HCT116 (cell line): ENCODE data around the gene FGFR1OP2. TPM values are rescaled to one million over a fixed set of nuclear protein-coding genes. Genes with fewer than 3 reads are reported as not detected.

Experiments used
- ATAC-seq: fragments of 200-7000 bp; cut with Tn5 transposase; 2 replicates; pipeline ENCODE4 v1.9.1; 2020; ENCODE audit warnings: mild to moderate bottlenecking, moderate library complexity
- BruUV-seq: library from RNA; stranded (reverse); fragments of 400-500 nt; replicated peaks from 2 replicates; lab custom pipeline; 2021; lab: Mats Ljungman, UMichigan
- CTCF ChIA-PET: fragments of 300-600 bp; sonication (Branson Sonifier 250); formaldehyde crosslinking; loops from one replicate; lab custom pipeline; 2021; ENCODE audit warnings: antibody characterized with exemption; lab: Charles Lee
- POLR2A ChIA-PET: fragments of 300-600, 350-600 bp; sonication (Branson Sonifier 250); formaldehyde crosslinking; loops from one replicate; lab custom pipeline; 2021; ENCODE audit warnings: antibody characterized with exemption; lab: Charles Lee
- RAD21 ChIA-PET, 2 experiments: fragments of 300-600 bp; sonication (Branson Sonifier 250); formaldehyde crosslinking; loops; one replicate each; lab custom pipeline; 2023; ENCODE audit warnings: low total read pairs in 2 of 2; ENCODE audit not compliant: uncharacterized antibody in 2 of 2, unreplicated experiment in 2 of 2, low non-redundant PET in 1 of 2; lab: Charles Lee
- DNase-seq: peaks from one replicate; pipeline ENCODE4 v3.0.0-alpha.2; 2010; ENCODE audit warnings: low read depth, low spot score
- H2AFZ ChIP-seq: fragments of 200-600 bp; shearing (Covaris generic), sonication (generic); 2 replicates; pipeline ENCODE4 v1.6.1; 2017; ENCODE audit warnings: low read depth, mixed run types, mixed read lengths, antibody characterized with exemption, low read length; ENCODE audit not compliant: poor library complexity, severe bottlenecking
- H3K27ac ChIP-seq: 2 replicates; pipeline ENCODE4 v1.5.1; 2012; ENCODE audit warnings: low read depth, low read length
- H3K27me3 ChIP-seq: fragments of 200-600 bp; sonication (generic); 2 replicates; pipeline ENCODE4 v1.6.1; 2016; ENCODE audit warnings: mixed run types, low read length, mixed read lengths; ENCODE audit not compliant: insufficient read depth
- H3K36me3 ChIP-seq, 2 experiments: fragments of 200-500 bp in 1 of 2; fragments of 200-600 bp in 1 of 2; sonication (Bioruptor generic) in 1 of 2; sonication (generic) in 1 of 2; 2 replicates each; pipeline versions ENCODE4 v1.5.1 to v1.6.1; 2014 to 2016; ENCODE audit warnings: low read length in 2 of 2, inconsistent platforms in 1 of 2, mixed read lengths in 1 of 2, mixed run types in 1 of 2; ENCODE audit not compliant: insufficient read depth in 2 of 2, control insufficient read depth in 1 of 2
- H3K4me1 ChIP-seq, 2 experiments: fragments of 200-600 bp in 1 of 2; sonication (generic) in 1 of 2; 2 replicates each; pipeline versions ENCODE4 v1.5.1 to v1.6.1; 2012 to 2017; ENCODE audit warnings: low read length in 2 of 2, inconsistent platforms in 1 of 2, mild to moderate bottlenecking in 1 of 2, mixed read lengths in 1 of 2, mixed run types in 1 of 2, moderate library complexity in 1 of 2; ENCODE audit not compliant: insufficient read depth in 2 of 2, control insufficient read depth in 1 of 2
- H3K4me2 ChIP-seq: fragments of 200-600 bp; sonication (generic); 2 replicates; pipeline ENCODE4 v1.6.1; 2017; ENCODE audit warnings: mixed run types, low read length, mixed read lengths
- H3K4me3 ChIP-seq, 2 experiments: fragments of 200-600 bp in 1 of 2; sonication (generic) in 1 of 2; replicated peaks in 1 of 2; 2 replicates each; pipeline ENCODE4 v1.5.1; 2011 to 2016; ENCODE audit warnings: low read length in 2 of 2, control low read depth in 1 of 2, low read depth in 1 of 2, mild to moderate bottlenecking in 1 of 2, mixed read lengths in 1 of 2, mixed run types in 1 of 2
- H3K79me2 ChIP-seq: fragments of 200-600 bp; sonication (generic); 2 replicates; pipeline ENCODE4 v1.6.1; 2017; ENCODE audit warnings: mild to moderate bottlenecking, mixed run types, low read length, moderate library complexity, mixed read lengths; ENCODE audit not compliant: insufficient read depth
- H3K9ac ChIP-seq: fragments of 200-600 bp; sonication (generic); 2 replicates; pipeline ENCODE4 v1.6.1; 2016; ENCODE audit warnings: low read length, mixed read lengths
- H3K9me2 ChIP-seq: fragments of 200-600 bp; sonication (generic), shearing (Covaris generic); 2 replicates; pipeline ENCODE4 v1.6.1; 2017; ENCODE audit warnings: mixed run types, mild to moderate bottlenecking, moderate library complexity; ENCODE audit not compliant: insufficient read depth
- H3K9me3 ChIP-seq, 2 experiments: fragments of 200-500 bp in 1 of 2; fragments of 200-600 bp in 1 of 2; sonication (Bioruptor generic) in 1 of 2; sonication (generic) in 1 of 2; 2 replicates each; pipeline ENCODE4 v1.6.1; 2014 to 2017; ENCODE audit warnings: low read length in 2 of 2, mixed read lengths in 2 of 2, inconsistent platforms in 1 of 2, low read depth in 1 of 2, mild to moderate bottlenecking in 1 of 2, mixed run types in 1 of 2, moderate library complexity in 1 of 2; ENCODE audit not compliant: control insufficient read depth in 1 of 2, insufficient read depth in 1 of 2
- H4K20me1 ChIP-seq: fragments of 200-600 bp; sonication (generic), shearing (Covaris generic); 2 replicates; pipeline ENCODE4 v1.6.1; 2017; ENCODE audit warnings: mixed run types, mild to moderate bottlenecking, moderate library complexity; ENCODE audit not compliant: insufficient read depth
- CBX3 ChIP-seq: IDR thresholded peaks from 2 replicates; pipeline ENCODE4 v1.6.1; 2012; ENCODE audit warnings: low read depth
- ELF1 ChIP-seq: IDR thresholded peaks from 2 replicates; pipeline ENCODE4 v1.6.1; 2012; ENCODE audit warnings: low read depth, borderline replicate concordance
- EZH2 ChIP-seq: fragments of 200-600 bp; sonication (generic); IDR thresholded peaks from 2 replicates; pipeline ENCODE4 v1.6.1; 2017; ENCODE audit warnings: antibody characterized with exemption, mixed run types
- EZH2phosphoT487 ChIP-seq: fragments of 200-600 bp; IDR thresholded peaks from 2 replicates; pipeline ENCODE4 v1.6.1; 2018; ENCODE audit warnings: antibody characterized with exemption, borderline replicate concordance
- POLR2A ChIP-seq: IDR thresholded peaks from 2 replicates; pipeline ENCODE4 v1.7.0; 2011; ENCODE audit warnings: borderline replicate concordance; ENCODE audit not compliant: insufficient read depth, insufficient read length; ENCODE audit errors: extremely low read depth
- POLR2AphosphoS5 ChIP-seq: IDR thresholded peaks from 2 replicates; pipeline ENCODE4 v1.6.1; 2011; ENCODE audit warnings: mild to moderate bottlenecking, low read depth, low read length, moderate library complexity
- RAD21 ChIP-seq: IDR thresholded peaks from 2 replicates; pipeline ENCODE4 v1.6.1; 2012; ENCODE audit warnings: low read depth, mild to moderate bottlenecking
- SP1 ChIP-seq: IDR thresholded peaks from 2 replicates; pipeline ENCODE4 v1.6.1; 2012; ENCODE audit warnings: low read depth
- TCF7L2 ChIP-seq: IDR thresholded peaks from 2 replicates; pipeline ENCODE4 v1.7.0; 2011; ENCODE audit warnings: borderline replicate concordance, inconsistent platforms; ENCODE audit not compliant: insufficient read depth, insufficient read length; ENCODE audit errors: extremely low read depth
- ZFX ChIP-seq: fragments of 450-650 bp; IDR thresholded peaks from 2 replicates; pipeline ENCODE4 v1.6.1; 2017
- ZNF274 ChIP-seq: fragments of 200-500 bp; sonication (Bioruptor generic); IDR thresholded peaks from 2 replicates; pipeline ENCODE4 v1.6.1; 2014; ENCODE audit warnings: mild to moderate bottlenecking, low read depth, low read length, inconsistent platforms
- intact Hi-C: fragments of 100-400 bp; cut with micrococcal nuclease; formaldehyde crosslinking; loops from 2 replicates; pipeline ENCODE4 v1.10.0; 2022
- total RNA-seq: library from RNA; stranded (reverse); gene quantifications from one replicate; pipeline ENCODE4 v1.2.1, GENCODE V29; 2021; ENCODE audit not compliant: unreplicated experiment
- TF ChIP-seq, protein P1 (sequence below): IDR thresholded peaks from 2 replicates; pipeline ENCODE4 v1.6.1; 2011; ENCODE audit warnings: mild to moderate bottlenecking, low read length, moderate library complexity; ENCODE audit not compliant: insufficient replicate concordance; ENCODE audit errors: extremely low read depth
- TF ChIP-seq, protein P2 (sequence below): IDR thresholded peaks from 2 replicates; pipeline ENCODE4 v1.6.1; 2012; ENCODE audit warnings: low read depth

Gene FGFR1OP2
- total RNA-seq, 1 experiment from 2014 or later = 29.6 TPM

DNA sequence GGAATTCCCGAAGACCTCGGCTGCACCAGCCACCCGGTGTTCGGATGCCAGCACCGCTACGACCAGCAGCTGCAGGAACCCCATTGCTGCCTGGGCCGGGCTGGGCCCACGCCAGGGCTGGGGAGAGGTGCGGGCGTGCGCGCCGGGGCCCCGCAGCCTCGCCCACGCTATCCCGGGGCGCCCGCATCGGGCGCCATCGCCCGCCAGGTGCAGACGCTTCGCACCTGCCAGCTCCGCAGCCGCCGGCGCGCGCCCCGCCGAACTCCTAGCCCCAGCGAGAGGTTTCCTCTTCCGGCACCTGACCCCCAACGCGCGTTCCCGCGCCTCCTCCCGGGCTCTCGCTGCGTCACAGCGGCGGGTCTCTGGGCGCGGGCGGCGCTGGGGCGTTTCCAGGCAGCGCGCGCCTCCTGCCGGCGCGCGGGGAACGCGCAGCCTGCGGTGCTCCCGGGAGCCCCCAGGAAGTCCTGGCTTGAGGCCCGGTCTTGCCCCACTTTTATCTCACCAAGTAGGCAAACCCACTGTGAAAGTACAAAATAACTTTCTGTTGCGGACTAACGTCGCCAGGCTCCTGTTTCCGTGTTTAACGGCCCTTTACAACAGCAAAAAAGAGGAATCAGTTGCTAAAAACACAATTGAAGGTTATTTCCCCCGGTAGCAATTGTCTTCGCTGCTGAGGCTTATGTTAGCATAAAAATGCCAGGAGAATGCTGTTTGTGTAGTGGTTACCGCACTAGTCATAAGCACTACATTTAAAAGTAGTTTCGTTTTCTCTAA is 76.0 kb downstream of the FGFR1OP2 start, which contains the start of gene TM7SF3 (continued):
- TF ChIP-seq, protein P1, sequence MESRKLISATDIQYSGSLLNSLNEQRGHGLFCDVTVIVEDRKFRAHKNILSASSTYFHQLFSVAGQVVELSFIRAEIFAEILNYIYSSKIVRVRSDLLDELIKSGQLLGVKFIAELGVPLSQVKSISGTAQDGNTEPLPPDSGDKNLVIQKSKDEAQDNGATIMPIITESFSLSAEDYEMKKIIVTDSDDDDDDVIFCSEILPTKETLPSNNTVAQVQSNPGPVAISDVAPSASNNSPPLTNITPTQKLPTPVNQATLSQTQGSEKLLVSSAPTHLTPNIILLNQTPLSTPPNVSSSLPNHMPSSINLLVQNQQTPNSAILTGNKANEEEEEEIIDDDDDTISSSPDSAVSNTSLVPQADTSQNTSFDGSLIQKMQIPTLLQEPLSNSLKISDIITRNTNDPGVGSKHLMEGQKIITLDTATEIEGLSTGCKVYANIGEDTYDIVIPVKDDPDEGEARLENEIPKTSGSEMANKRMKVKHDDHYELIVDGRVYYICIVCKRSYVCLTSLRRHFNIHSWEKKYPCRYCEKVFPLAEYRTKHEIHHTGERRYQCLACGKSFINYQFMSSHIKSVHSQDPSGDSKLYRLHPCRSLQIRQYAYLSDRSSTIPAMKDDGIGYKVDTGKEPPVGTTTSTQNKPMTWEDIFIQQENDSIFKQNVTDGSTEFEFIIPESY = peak; percentile 59
- TF ChIP-seq EZH2phosphoT487 = no peak

DNA sequence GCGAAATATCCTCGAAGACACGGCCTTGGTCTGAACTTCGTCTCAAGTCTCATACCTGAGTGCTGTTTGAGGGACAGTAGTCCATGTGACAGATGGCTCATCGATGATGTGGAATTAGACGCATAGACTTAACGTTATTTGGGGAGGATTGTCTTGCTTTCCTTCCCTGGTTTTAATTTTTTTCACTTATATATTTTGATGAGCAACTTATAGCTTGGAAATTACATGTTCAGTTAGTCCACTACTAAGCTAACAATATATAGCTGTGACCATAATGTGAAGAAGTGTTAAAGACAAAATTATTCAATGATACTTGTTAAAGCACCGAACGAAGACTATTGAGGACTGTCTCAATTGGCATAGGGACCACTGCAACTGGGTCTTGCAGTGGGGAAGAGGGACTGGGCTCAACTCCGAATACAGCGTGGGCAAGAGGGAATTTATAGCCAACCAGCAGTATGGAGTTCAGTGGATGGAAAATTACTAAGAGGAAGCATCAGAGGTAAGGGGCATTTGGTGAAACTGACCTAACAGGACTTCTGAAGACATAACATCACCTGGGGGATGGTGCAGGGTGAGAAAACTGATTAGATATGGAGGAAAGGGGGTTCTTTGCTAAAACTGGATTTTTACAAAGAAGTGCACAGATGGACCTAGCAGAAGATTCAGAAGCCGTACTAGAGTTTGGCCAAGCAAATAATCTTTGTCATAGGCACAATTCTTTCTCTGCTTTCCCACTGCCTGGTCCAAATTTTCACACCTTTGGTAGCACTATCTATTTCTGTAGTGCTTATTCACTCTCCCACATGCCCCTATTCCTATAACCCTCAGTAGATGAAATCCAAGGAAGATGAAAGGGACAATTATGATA is 76.8 kb downstream of the FGFR1OP2 start:
- BruUV-seq = no TSS peak
- ChIA-PET RAD21 (no interaction called here), CTCF (interaction anchor here (0.8 to 2.6 kb wide), 28 partner anchors 9 to 701 kb away, joined by 3 to 68 read pairs (median 3); partner anchors contain the start of gene ITPR2), POLR2A (no interaction called here)
- peak overlapping the region; percentile 99 for H3K4me2 ChIP-seq
- intact Hi-C loops = loop anchor here (1.0 to 10.0 kb wide), 5 partner anchors 78 to 690 kb away; partner anchors contain the start of genes FGFR1OP2, INTS13 and STK38L
- peak overlapping the region; percentile 8 for H3K27ac ChIP-seq
- no peaks in the 10 kb centered on the region for H3K9me2 ChIP-seq
- H3K36me3 ChIP-seq = no peaks in the 10 kb centered on the region; a peak in 1 of 4 replicates
- H3K79me2 ChIP-seq = peaks cover 29% of the 10 kb centered on the region
- H3K9ac ChIP-seq = peak overlapping the region; percentile 70
- no peaks in the 10 kb centered on the region for H4K20me1 ChIP-seq
- no peaks in the 10 kb centered on the region for H3K27me3 ChIP-seq
- H2AFZ ChIP-seq = peak overlapping the region; percentile 65
- H3K9me3 ChIP-seq = no peaks in the 10 kb centered on the region
- ATAC-seq = 0 out of 2 replicates have a peak, but pooled peaks have one; percentile 7
- peak overlapping the region in 1 of 2 experiments; percentile 87; a peak in 1 of 4 replicates for H3K4me3 ChIP-seq
- DNase-seq = no peak
- peaks cover 18 to 34% of the 10 kb centered on the region in 2 experiments; a peak in 3 of 4 replicates for H3K4me1 ChIP-seq
- TF ChIP-seq SP1 (no peak), ZNF274 (no peak), EZH2 (no peak), TCF7L2 (no peak), POLR2AphosphoS5 (no peak), ZFX (no peak), POLR2A (no peak), EZH2phosphoT487 (no peak), ELF1 (no peak), CBX3 (no peak), RAD21 (no peak)
- TF ChIP-seq, protein P1 = no peak
- TF ChIP-seq, protein P2, sequence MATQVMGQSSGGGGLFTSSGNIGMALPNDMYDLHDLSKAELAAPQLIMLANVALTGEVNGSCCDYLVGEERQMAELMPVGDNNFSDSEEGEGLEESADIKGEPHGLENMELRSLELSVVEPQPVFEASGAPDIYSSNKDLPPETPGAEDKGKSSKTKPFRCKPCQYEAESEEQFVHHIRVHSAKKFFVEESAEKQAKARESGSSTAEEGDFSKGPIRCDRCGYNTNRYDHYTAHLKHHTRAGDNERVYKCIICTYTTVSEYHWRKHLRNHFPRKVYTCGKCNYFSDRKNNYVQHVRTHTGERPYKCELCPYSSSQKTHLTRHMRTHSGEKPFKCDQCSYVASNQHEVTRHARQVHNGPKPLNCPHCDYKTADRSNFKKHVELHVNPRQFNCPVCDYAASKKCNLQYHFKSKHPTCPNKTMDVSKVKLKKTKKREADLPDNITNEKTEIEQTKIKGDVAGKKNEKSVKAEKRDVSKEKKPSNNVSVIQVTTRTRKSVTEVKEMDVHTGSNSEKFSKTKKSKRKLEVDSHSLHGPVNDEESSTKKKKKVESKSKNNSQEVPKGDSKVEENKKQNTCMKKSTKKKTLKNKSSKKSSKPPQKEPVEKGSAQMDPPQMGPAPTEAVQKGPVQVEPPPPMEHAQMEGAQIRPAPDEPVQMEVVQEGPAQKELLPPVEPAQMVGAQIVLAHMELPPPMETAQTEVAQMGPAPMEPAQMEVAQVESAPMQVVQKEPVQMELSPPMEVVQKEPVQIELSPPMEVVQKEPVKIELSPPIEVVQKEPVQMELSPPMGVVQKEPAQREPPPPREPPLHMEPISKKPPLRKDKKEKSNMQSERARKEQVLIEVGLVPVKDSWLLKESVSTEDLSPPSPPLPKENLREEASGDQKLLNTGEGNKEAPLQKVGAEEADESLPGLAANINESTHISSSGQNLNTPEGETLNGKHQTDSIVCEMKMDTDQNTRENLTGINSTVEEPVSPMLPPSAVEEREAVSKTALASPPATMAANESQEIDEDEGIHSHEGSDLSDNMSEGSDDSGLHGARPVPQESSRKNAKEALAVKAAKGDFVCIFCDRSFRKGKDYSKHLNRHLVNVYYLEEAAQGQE = no peak
